ENCODE results near the gene CPED1. TPM values are rescaled to one million over a fixed set of nuclear protein-coding genes. Genes with fewer than 3 reads are reported as not detected.

CPED1 gene
- total RNA-seq, 1 experiment from 2014 or later = 4.9 TPM

- in situ Hi-C loops (cut with HindIII; ENCODE audit: low pct_unique_long_range_greater_than_20kb, low sequenced_read_pairs) = no loop called here
- DNase-seq (ENCODE audit: low read depth, low spot score) = peak; percentile 68
Measured at GRCh38 chr7:121126801-121127534, 138.5 kb downstream of the CPED1 start.

- in situ Hi-C loops (cut with HindIII; ENCODE audit: low pct_unique_long_range_greater_than_20kb, low sequenced_read_pairs) = no loop called here
- no peak for DNase-seq (ENCODE audit: low read depth, low spot score)
Measured at GRCh38 chr7:121132940-121133339, 144.4 kb downstream of the CPED1 start.

DNA sequence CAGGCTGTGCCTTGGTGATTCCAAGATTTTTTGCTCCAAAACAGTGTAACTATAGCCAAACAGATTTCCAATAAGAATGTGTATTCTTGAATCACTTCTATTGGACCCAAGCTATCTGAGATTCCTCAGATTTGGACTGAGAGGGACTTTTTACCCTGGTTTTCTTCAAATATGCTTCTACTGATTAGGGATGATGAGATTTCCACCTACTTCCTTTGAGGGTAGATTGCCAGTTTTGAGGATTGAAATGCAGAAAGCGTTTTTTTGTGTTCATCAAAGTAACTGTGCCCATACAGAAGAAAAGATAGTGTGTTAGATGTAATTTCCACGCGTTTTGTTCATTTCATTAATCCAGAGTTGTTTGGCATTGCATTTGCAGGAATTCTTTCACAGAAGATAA, 144.9 kb downstream of the CPED1 start:
- in situ Hi-C loops (cut with HindIII; ENCODE audit: low pct_unique_long_range_greater_than_20kb, low sequenced_read_pairs) = no loop called here
- no peak for DNase-seq (ENCODE audit: low read depth, low spot score)

- in situ Hi-C loops (cut with HindIII; ENCODE audit: low pct_unique_long_range_greater_than_20kb, low sequenced_read_pairs) = no loop called here
- DNase-seq (ENCODE audit: low read depth, low spot score) = no peak
Measured at GRCh38 chr7:121137580-121137979, 149.1 kb downstream of the CPED1 start.

DNA sequence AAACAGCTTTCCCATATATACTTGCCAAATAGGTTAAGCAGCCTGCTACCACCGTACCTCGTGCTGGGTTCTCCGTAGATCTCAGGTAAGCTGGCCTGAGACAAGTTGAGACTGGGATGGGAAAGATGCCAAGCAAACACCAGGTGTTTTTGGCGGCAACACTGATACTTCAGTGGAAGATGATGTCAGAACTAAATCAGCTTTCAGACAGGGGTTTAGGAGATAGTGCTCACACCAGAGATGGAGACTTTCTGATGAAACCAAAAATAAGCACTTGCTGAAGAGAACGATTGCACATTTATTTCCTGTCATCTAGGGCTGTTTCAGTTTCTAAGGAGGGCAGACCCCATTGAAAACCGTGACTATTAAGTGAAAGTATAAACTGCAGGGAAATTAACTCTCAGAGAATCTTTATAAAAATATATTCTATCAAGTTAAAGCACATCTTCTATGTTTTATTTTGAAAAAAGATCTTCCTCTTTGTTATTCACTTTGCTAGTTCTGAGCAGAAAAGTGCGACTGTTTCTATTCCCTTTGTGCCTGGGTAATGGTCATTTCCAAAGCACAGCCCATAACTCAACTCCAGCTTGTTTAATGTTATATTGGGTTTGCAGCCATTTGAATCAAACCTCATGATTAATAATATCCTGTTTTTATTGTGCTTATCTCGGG, 149.9 kb downstream of the CPED1 start:
- DNase-seq (ENCODE audit: low read depth, low spot score) = no peak
- in situ Hi-C loops (cut with HindIII; ENCODE audit: low pct_unique_long_range_greater_than_20kb, low sequenced_read_pairs) = no loop called here

DNA sequence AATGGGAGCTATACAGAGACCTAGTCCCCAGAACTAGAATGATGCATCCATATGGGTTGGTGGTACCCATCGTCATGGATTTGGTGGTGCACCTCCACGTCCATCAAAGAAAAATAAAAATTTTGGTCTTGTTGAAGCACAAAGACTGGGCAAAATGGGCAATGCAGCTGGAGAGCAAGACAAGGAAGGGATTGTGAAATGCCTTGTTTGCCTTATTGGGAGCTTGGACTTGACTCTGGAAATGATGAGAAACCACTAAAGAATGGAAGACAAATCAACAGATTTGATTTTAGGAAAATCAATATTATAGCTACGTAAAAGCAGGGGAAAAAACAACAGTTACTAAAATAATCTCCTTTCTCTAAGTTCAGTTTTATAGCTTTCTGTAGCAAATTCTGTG, 150.9 kb downstream of the CPED1 start:
- in situ Hi-C loops (cut with HindIII; ENCODE audit: low pct_unique_long_range_greater_than_20kb, low sequenced_read_pairs) = no loop called here

GRCh38 chr7:121140790-121141189, 152.3 kb downstream of the CPED1 start:
- in situ Hi-C loops (cut with HindIII; ENCODE audit: low pct_unique_long_range_greater_than_20kb, low sequenced_read_pairs) = no loop called here
- no peak for DNase-seq (ENCODE audit: low read depth, low spot score)

More for the DNA sequence above, 150.9 kb downstream of the CPED1 start:
- no peak for DNase-seq (ENCODE audit: low read depth, low spot score)

DNA sequence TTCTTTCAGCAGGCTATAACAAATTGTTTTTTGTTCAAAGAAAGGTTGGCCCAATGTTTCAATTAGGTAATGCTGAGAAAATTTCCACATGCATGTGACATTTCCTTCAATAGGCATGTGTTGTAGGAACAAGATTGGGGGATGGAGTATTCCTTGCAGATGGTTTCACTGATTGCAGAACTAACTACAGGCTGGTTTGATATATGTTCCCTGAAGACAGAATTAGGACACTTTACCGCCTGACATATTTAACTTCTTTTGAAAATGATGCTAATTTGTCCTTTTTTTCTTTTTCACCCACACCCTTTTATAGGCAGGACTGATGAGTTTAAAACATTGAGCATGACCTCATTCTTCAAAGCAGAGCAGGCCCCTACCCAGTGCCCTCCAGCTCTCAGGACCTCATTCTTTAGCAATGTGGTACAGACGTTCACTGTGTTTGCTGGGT, 163.3 kb downstream of the CPED1 start:
- DNase-seq (ENCODE audit: low read depth, low spot score) = peak; percentile 42
- in situ Hi-C loops (cut with HindIII; ENCODE audit: low pct_unique_long_range_greater_than_20kb, low sequenced_read_pairs) = no loop called here

- no peak for DNase-seq (ENCODE audit: low read depth, low spot score)
- in situ Hi-C loops (cut with HindIII; ENCODE audit: low pct_unique_long_range_greater_than_20kb, low sequenced_read_pairs) = no loop called here
Measured at GRCh38 chr7:121153411-121153810, 164.9 kb downstream of the CPED1 start.

- no peak for DNase-seq (ENCODE audit: low read depth, low spot score)
- in situ Hi-C loops (cut with HindIII; ENCODE audit: low pct_unique_long_range_greater_than_20kb, low sequenced_read_pairs) = no loop called here
Measured at GRCh38 chr7:121153995-121154394, 165.5 kb downstream of the CPED1 start.

GRCh38 chr7:121156825-121157224, 168.3 kb downstream of the CPED1 start:
- in situ Hi-C loops (cut with HindIII; ENCODE audit: low pct_unique_long_range_greater_than_20kb, low sequenced_read_pairs) = no loop called here
- no peak for DNase-seq (ENCODE audit: low read depth, low spot score)

DNA sequence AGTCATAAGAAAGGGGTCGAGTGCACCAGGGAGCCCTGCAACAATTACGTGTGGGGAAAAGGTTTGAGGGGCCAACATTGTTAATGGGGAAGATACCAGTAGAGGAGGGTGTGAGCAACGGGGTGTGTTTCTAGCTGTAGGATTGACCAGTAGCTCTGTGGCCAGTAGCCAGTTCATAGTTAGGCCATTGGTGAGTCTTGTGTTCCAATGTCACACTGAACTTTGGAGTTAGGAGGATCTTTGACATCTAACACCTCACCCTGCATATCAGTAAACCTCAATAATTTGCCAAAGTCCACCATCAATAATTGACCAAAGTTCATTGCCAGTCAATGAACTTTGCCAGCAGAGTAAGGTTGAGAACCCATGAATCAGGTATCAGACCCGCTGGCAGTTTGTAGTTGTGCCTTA, 168.8 kb downstream of the CPED1 start:
- in situ Hi-C loops (cut with HindIII; ENCODE audit: low pct_unique_long_range_greater_than_20kb, low sequenced_read_pairs) = no loop called here
- DNase-seq (ENCODE audit: low read depth, low spot score) = no peak

- DNase-seq (ENCODE audit: low read depth, low spot score) = no peak
Measured at GRCh38 chr7:121157885-121158590, 169.5 kb downstream of the CPED1 start.

GRCh38 chr7:121158665-121159064, 170.2 kb downstream of the CPED1 start:
- in situ Hi-C loops (cut with HindIII; ENCODE audit: low pct_unique_long_range_greater_than_20kb, low sequenced_read_pairs) = no loop called here

More at GRCh38 chr7:121157885-121158590, 169.5 kb downstream of the CPED1 start:
- in situ Hi-C loops (cut with HindIII; ENCODE audit: low pct_unique_long_range_greater_than_20kb, low sequenced_read_pairs) = no loop called here

DNA sequence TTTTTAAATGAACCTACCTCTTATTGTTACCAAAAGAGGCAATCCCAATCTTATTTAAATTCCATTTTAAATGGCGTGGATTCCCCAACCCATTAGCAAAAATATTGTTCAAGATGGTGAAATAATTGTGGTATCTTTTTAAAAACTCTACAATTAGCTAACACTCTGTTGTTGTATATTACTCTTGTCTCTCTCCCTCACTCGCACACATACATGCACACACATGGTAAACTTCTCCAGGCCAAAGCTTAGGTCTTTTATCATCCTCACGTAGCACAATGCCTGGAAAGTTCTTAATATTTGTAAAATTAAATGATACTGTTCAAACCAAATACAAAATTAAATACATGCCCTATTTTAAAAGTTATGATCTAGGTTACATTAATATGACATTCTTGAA, 171.0 kb downstream of the CPED1 start:
- in situ Hi-C loops (cut with HindIII; ENCODE audit: low pct_unique_long_range_greater_than_20kb, low sequenced_read_pairs) = no loop called here
- no peak for DNase-seq (ENCODE audit: low read depth, low spot score)

More at GRCh38 chr7:121158665-121159064, 170.2 kb downstream of the CPED1 start:
- DNase-seq (ENCODE audit: low read depth, low spot score) = no peak

- no peak for DNase-seq (ENCODE audit: low read depth, low spot score)
- in situ Hi-C loops (cut with HindIII; ENCODE audit: low pct_unique_long_range_greater_than_20kb, low sequenced_read_pairs) = no loop called here
Measured at GRCh38 chr7:121160150-121161008, 171.9 kb downstream of the CPED1 start.

GRCh38 chr7:121163699-121164098, 175.2 kb downstream of the CPED1 start:
- in situ Hi-C loops (cut with HindIII; ENCODE audit: low pct_unique_long_range_greater_than_20kb, low sequenced_read_pairs) = no loop called here
- peak; percentile 28 for DNase-seq (ENCODE audit: low read depth, low spot score)

- no peak for DNase-seq (ENCODE audit: low read depth, low spot score)
- in situ Hi-C loops (cut with HindIII; ENCODE audit: low pct_unique_long_range_greater_than_20kb, low sequenced_read_pairs) = no loop called here
Measured at GRCh38 chr7:121164247-121164646, 175.7 kb downstream of the CPED1 start.
